GM06990 (cell line): Measurements from ENCODE around the gene TRAF3.

ENCODE experiments used
- DNase-seq: peaks from one replicate; pipeline ENCODE4 v3.0.0-alpha.2; 2011; ENCODE audit not compliant: insufficient read length; ENCODE audit errors: extremely low read depth
- H3K27me3 ChIP-seq: replicated peaks from 2 replicates; pipeline ENCODE4 v1.6.0; 2011; ENCODE audit warnings: low read length; ENCODE audit not compliant: control insufficient read depth, insufficient read depth
- H3K36me3 ChIP-seq: 2 replicates; pipeline ENCODE4 v1.5.1; 2011; ENCODE audit warnings: low read length; ENCODE audit not compliant: control insufficient read depth, insufficient read depth
- H3K4me3 ChIP-seq: replicated peaks from 2 replicates; pipeline ENCODE4 v1.5.1; 2011; ENCODE audit warnings: low read depth, mild to moderate bottlenecking, control low read depth, low read length
- CTCF ChIP-seq: IDR thresholded peaks from 2 replicates; pipeline ENCODE4 v1.5.1; 2011; ENCODE audit warnings: low read length, control low read depth, mild to moderate bottlenecking, inconsistent platforms; ENCODE audit not compliant: insufficient read depth, poor library complexity, severe bottlenecking

TRAF3 gene

GRCh38 chr14:102909462-102909861 lies 132.2 kb downstream of the TRAF3 start:
- H3K4me3 ChIP-seq = no peak overlapping the region
- H3K27me3 ChIP-seq = no peaks in the 10 kb centered on the region
- no peak for TF ChIP-seq CTCF
- H3K36me3 ChIP-seq = peaks cover 38% of the 10 kb centered on the region
- no peak for DNase-seq

GRCh38 chr14:102909911-102910310 lies 132.7 kb downstream of the TRAF3 start:
- TF ChIP-seq CTCF = no peak
- Histone ChIP-seq H3K4me3 (no peak overlapping the region), H3K36me3 (peaks cover 38% of the 10 kb centered on the region), H3K27me3 (no peaks in the 10 kb centered on the region)
- DNase-seq = no peak

GRCh38 chr14:102910442-102910841 lies 133.2 kb downstream of the TRAF3 start:
- Histone ChIP-seq H3K36me3 (peaks cover 34% of the 10 kb centered on the region), H3K4me3 (no peak overlapping the region), H3K27me3 (no peaks in the 10 kb centered on the region)
- no peak for DNase-seq
- TF ChIP-seq CTCF = no peak

GRCh38 chr14:102911541-102911951 lies 134.3 kb downstream of the TRAF3 start:
- Histone ChIP-seq H3K4me3 (no peak overlapping the region), H3K27me3 (no peaks in the 10 kb centered on the region), H3K36me3 (peaks cover 33% of the 10 kb centered on the region)
- TF ChIP-seq CTCF = no peak
- no peak for DNase-seq

- H3K27me3 ChIP-seq = no peaks in the 10 kb centered on the region
- H3K36me3 ChIP-seq = peaks cover 28% of the 10 kb centered on the region
- TF ChIP-seq CTCF = no peak
- H3K4me3 ChIP-seq = no peak overlapping the region
- DNase-seq = no peak
Observed at GRCh38 chr14:102911991-102912761, 134.9 kb downstream of the TRAF3 start.
